NCI-H345 treated with DMSO at 0.1 percent for 48 hours (cell line): ENCODE results near the gene PPIB.

Source experiments
- DNase-seq: peaks from one replicate; lab custom pipeline; 2025; ENCODE audit not compliant: unreplicated experiment; lab: John Stamatoyannopoulos, UW

Gene PPIB

DNA sequence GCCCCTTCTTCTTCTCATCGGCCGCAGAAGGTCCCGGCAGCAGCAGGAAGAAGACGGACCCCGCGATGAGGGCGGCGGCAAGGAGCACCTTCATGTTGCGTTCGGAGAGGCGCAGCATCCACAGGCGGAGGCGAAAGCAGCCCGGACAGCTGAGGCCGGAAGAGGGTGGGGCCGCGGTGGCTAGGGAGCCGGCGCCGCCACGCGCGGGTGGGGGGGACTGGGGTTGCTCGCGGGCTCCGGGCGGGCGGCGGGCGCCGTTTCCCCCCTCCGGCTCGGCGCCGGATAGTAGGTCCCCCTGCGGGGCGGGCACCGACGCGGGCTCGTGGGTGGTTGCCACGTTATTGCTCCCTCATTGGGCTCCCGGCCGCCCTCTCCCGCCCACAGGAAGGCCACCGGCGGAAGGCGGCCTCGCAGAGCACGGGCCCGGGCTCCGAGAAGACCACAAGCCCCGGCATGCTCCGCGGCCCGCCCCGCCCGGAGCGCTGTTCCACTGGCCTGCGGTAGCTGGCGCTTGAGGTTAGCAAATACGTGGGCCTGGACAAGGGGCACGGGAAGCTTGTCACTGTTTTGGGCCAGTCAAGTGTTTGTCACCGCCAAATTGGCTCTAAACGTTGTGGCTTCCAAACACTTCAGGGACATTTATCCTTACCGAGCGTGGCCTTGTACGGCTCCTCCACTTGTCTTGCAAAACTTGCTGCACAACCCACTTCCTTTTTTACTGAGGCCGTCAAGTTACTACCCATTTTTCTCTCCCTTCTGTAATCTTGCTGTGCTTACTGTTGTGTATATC, at the start of gene PPIB:
TSS of gene PPIB (minus strand) at position 154 of the 790 bp plus-strand sequence. CDS start at position 118, 36 bp downstream.
- DNase-seq, result peak; percentile 76

DNA sequence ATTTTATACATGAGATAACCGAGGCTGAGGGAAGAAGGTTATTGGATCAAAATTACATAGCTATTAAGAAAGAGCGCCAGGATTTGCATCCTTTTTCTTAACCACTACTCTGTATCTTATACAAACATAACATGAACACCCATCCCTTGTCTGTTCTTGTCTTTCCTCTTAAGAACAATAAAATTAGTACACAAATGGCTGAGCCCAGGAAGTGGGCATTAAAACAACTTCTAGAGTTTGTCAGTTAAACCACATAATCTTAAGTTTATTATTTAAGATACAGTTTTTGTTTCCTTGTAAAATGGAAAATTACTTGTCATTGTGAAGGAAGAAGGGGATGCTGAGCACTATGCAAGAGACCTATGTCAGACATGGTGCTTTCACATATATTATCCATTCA, 48.9 kb upstream of the PPIB start:
- no peak for DNase-seq

DNA sequence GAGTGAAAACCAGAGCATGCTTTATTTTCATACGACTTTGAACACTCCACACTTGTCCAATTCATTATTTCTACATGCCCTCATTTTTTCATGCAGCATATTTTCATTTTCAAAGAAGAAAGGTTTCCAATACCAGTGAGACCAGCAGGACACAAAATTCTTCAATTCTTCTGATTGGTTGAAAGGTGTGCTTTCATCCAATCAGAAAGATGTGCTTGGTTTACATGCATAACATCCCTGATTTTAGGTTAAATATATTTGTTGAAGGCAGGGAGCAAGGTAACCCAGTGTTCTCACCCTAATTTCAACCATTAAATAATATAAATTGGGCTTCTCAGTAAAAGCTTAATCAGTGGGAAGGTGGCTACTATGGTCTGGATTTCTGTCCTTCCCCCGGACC, 47.5 kb upstream of the PPIB start:
- DNase-seq, result no peak

DNA sequence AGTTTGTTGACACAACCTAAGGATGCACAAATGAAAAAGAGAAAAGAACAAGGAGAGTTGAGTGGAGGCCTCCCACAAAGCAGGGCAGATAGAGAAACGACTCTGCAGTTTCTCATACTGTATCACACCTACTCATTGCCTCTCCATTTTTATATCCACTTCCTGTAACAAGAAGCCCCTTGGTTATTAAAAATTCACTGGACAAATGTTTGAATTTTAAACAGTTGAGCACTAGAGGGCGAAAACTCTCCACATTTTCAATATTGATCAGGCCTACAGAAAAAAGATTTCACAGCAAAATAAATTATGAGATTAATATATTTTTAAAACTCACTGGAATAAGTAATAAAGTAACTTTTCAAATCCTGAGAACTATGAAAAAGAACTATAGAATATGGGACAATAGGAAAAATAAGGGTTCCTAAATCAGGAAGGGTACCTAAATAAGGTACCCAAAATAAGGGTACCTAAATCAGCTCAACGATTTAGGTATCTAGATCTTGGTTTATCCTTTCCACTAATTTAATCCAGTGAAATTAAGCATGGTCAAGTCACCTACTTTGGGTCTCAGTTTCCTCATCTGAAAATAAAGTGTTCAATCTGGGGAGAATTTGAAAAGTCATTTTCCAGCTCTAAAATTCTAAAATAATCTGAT, 47.0 kb upstream of the PPIB start:
- DNase-seq, result no peak

DNA sequence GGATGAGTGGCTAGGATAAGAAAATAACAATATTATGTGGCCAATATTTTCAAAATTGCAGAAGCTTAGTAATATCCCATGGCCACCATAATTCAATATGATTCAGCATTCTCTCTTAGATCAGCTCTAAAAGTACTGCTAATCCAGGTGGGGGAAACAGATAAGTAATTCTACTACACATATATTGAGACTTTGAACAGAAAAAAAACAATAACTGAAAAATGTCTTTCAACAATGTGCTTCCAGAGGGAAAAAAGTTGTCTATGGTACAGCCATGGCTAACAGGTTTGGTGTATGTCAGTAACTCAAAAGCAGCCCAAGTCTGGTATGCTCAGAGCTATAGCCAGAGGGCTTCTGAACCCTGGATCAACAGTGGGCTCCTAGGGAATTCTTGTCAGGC, 42.4 kb upstream of the PPIB start:
- no peak for DNase-seq

DNA sequence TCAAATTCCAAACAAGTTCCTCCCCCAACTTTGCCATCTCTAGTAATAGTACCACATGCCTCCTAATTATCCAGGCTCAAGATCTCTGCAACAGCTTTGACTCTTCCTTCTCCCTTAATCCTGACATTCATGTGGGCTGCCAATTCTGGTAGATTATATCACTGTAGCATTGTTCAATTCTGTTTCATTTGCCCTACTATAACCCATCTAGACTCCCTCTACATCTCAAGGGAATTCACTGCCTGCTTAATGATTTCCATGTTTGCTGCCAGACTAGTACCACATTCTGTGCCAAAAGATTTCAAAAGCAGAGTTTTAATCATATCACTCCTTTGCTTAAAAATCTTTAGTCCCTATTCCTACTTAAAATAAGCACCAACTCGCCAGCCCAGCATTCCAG, 34.6 kb upstream of the PPIB start:
- DNase-seq, result no peak

DNA sequence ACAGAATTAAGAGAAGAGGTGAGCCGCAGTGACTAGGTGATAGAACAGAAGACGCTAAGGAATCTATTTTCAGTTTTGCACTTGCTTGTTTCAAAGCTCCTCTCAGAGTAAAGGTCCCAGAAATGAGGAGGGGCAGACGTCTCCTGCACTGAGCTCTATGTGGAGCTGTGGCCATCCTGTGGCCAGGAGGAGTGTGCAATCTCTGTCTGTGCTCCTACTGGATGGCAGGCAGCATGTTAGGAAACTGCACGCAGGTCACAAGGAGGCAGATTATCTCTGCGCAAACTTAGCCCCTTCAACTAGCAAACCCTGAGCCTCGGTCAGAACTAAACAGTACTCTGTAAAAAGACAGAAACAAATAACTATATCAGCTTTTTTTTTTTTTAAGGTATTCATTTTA, 31.1 kb upstream of the PPIB start:
- DNase-seq, result no peak

DNA sequence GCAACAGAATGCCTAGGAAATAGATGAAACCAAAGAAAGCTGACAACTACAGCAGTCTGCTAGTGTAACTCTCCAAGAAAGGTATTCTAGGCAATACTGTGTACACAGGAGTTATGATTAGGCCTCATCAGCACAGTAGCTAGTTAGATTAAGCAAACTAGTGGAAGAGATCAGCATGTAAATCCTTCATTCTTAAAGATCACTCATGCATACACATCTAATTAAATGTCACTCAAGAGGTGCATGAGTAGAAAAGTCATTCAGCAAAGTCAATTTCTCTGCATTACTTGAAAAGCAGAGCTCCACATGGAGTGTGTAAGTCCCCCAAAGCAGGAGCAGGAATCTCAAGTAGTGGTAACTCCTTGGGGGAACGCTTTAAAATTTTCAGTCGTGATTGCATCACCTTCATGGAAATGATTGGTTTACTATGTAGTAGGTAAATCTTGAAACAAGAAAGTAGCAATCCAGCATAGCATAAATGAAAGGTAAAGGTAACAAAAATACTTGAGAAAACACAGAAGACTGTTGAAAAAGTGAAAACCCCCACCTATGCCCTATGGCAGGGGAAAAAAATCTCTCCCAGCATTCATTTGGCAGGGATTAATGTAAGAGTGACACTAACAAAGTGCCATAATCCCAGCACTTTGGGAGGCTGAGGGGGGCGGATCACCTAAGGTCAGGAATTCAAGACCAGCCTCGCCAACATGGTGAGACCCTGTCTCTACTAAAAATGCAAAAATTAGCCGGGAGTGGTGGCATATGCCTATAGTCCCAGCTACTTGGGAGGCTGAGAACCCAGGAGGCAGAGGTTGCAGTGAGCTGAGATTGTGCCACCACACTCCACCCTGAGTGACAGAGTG, 29.4 kb upstream of the PPIB start:
- no peak for DNase-seq

DNA sequence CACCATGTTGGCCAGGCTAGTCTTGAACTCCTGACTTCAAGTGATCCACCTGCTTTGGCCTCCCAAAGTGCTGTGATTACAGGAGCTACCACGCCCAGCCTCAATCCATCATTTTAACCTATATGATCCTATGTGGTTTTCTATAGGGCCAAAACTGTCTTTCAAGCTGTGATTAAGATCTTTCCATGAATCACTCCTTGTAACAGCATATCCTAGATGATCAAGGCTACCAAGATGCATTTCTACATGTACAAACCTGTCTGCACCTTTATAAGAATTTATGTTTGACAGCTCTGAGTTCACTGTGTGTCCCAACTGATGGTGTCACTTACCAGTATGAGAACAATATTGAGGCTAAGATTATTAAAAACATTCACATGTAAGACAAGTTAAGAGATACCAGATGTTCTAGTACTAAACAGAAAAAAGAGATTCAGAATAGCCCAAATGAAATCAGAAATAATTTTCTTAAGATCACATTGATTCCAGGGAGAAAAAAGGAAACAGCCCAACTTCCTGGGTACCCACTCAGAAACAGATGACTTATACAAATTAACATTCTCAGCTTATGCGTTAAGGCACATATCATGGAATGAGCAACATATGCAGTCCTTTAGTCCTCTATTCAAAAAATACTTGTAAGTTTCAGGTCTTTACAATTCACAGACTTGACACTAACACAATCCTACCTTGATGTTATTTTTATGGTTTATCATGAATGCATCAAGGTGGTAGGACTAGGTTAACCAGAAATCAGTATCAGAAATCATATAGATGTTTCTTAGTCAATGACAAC, 24.8 kb upstream of the PPIB start:
- DNase-seq, result no peak

DNA sequence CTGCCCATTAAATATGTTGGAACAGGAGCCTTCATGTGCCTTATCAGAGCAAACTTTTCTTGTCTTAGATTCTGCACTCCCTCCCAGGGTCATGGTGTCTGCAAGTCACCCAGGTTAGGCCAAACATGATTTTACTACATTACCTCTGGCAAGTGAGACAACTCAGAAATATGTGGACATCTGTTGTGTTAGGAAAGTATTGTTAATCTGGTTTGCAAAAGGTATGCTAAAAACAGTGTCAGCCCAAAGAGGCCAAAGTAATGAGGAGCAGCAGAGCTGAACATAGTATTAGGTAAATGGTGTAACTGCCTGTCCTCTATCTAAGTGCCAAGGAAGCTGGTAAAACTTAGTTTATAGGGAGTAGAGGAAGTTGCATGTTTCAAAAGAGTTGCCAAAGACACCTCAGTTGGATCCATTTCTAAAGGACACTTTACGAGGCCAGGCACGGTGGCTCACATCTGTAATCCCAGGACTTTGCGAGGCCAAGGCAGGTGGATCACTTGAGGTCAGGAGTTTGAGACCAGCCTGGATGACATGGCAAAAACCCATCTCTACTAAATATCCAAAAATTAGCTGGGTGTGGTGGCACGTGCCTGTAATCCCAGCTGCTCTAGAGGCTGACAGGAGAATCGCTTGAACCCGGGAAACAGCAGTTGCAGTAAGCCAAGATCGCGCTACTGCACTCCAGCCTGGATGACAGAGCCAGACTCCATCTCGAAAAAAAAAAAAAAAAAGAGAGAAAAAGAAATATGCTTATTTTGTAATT, 22.5 kb upstream of the PPIB start:
- DNase-seq, result no peak

DNA sequence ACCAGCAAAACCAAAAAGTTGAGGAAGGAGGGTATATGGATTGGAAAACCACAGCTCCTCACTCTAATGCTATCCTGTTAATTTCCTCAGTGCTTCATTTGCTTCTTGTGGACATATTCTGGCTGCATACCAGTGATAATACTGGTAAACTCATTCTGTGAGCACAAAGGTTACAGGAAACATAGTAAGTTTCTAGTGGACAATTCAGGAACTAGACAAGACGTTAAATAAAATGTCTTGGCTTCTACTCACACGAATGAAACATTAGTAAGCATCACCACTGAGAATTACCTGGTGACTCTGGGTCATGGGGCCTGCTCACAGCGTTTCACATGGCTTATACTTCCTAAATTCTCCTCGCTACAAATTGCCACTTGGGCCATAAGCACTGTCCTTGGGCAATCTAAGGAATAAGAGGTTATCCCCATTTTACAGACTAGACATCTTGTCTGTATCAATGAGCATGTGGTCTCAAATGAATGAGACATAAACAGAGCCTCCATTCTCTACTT, 20.1 kb upstream of the PPIB start:
- DNase-seq, result no peak

DNA sequence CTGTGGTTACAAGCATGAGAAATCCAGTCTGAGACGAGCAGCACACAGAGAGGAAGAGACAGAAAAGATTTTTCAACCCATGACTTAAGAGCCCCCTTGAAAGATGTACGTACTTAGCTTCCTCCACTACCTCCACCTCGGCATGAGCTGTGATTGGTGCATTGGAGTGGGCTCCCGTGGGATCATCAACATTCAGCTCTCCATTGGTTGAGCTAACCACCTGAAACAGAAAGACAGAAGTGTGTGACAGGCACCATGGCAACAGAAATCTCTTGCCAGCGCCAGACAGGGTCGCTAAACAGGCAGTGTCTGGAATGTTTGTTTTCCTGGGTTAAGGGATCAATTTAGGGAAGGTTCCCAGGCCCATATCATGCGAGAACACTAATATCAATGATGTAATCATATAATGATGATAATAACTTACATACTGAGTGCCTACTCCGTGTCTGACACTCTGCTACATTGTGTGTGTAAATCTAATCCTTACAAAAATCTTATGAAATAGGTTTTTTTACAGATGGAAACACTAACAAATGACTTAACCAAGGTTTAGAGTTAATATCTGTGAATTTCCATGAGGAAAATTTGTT, 17.5 kb upstream of the PPIB start:
- no peak for DNase-seq

DNA sequence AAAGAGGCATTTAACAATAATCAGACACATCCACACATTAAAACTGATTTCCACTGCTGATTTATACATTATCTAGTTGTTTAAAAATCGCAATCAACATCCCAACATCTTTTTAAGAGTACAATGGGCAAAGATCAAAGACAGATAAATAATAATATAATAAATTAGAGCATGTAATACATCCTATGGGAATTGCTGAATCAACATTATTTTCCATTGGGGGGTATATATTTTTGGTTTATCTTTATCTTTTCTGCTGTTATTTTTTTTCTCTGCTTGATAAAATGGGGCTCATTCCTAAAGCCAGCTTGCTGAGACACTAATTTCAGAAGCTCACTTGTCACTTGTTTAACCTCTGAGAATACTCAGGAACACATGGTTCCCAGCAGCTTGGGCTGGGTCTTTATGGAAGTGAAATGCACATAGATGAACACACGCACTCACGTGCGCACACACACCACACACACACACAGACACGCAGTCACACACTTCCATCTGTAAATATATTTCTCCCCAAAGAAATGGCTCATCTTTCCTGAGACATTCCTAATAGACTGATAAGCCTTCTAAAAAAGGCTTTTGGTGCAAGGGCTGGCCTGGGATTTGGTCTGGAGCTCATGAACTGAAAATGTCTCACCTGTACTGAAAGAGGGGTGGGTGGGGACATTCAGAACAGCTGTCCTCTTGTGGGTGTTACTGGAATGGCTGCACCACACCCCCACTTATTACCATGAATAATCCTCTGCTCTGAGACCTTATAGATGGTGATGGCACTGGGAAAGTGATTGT, 3.5 kb upstream of the PPIB start:
- DNase-seq, result no peak

DNA sequence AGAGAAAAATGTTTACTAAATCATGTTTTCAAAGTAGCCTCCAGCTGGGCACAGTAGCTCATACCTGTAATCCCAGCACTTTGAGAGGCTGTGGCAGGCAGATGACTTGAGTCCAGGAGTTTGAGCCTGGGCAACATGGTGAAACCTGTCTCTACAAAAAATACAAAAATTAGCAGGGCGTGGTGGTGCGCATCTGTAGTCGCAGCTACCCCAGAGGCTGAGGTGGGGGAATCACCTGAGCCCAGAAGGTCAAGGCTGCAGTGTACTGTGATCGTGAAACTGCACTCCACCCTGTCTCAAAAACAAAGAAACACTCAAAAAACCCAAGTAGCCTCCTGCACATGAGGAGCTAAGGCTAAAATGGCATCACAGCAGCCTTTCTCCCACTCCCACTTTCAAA, 1.6 kb upstream of the PPIB start:
- no peak for DNase-seq

DNA sequence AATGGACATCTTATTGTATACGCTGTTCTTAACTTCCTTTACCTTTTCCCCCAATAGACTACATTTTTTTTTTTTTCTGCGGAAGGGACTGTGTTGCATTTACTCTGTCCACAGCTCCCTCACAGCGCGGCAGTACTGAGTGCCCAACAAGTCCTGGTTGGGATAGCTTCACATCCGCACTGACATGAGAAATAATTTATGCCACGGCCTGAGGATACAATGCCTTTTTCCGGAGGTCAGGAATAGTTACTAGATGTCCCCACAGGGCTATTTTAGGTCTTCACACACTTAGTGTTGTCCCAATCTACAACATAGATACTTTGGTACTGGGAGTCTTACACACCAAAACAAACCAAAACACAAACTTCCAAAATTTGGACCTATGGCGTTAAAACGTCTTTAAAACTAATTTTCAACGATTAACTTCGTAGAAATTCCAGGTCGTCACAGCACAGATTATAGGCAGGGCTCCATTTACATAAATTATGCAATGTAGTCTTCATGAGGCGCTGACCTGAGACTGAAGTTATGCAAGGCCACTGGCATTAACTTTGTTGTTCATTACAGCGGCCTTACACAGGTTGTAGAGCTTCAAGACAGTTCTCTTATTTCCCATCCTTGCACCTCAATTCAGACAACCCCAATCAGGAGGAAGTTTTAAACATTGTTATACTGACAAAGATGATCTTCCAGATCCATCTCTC, 989 bp upstream of the PPIB start:
- DNase-seq, result no peak

DNA sequence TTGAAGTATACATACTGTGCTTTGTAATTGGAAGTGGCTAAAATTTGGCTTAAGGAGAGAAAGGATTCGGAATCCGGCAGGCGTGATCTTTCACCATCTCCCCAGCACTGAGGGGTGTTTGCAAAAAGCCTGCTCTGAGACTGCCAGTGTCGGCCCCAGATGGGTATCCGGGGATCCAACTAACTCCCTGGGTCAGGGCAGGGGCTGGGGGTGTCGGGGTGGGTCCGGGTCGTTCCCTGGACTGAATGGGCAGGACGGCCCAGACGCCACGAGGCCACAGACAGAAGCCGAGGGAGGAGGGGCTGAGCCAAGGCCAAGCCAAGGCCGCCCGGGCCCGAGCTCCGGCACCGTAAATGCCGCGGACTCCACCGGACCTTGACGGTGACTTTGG, 349 bp downstream of the PPIB start:
- DNase-seq, result no peak

DNA sequence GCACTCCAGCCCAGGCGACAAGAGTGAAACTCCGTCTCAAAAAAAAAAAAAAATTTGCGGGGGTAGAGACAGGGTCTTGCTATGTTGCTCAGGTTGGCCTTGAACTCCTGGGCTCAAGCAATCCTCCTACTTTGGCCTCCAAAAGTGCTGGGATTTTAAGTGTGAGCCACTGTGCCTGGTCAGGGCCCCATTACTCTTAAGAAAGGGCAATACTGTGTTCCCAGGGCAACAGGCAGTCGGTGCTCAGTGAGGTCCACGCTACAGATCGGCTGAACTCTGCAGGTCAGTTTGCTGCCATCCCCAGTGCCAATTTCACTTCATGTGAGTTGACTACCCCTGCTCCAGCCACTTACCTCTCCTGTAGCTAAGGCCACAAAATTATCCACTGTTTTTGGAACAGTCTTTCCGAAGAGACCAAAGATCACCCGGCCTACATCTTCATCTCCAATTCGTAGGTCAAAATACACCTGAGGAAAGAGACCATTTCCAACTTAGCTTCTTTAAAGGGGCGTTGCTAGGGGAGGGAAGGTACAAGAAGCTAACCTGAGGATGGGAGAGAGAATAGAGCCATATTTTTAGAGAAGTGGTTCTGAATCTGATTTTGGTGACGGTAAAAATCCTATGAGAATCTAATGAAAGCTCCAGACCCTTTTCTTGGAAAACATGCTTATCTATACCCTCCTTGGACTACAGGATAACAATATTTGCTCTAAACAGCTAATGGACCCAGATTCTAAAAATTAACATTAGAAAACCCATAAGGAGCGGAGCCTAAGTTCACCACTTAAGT, 939 bp downstream of the PPIB start:
- DNase-seq, result no peak
